ENCODE results near the gene ZNF764.
"Not testable (repeated sequence)": the region's sequence is repeated elsewhere in the genome, so short reads cannot be mapped to it uniquely, and the experiment has no call there.

Gene ZNF764

DNA sequence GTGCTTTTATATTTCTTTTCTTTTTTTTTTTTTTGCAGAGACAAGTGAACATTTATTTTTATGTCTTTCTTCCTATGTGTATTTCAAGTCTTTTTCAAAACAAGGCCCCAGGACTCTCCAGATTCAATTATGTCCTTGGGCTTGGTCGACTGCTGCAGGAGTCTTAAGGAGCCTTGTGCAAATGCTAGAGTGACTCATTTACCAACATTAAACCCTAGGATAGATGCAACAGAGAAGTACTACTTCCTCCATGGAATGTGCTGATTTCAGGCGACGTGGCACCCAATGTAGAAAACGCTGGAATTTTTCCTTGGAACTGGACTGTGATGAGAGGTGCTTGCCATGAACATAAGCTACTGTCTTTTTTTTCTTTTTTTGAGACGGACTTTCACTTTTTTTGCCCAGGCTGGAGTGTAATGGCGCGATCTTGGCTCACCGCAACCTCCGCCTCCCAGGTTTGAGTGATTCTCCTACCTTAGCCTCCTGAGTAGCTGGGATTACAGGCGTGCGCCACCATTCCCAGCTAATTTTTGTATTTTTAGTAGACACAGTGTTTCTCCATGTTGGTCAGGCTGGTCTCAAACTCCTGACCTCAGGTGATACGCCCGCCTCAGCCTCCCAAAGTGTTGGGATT lies 21.7 kb downstream of the ZNF764 start:
- H3K36me3 ChIP-seq (ENCODE audit: control insufficient read depth, insufficient read depth, low read length); H3K9ac ChIP-seq (ENCODE audit: low read length); H3K27me3 ChIP-seq (ENCODE audit: control insufficient read depth, insufficient read depth, low read length); H3K4me3 ChIP-seq (ENCODE audit: low read length); H3K4me1 ChIP-seq (ENCODE audit: control insufficient read depth, insufficient read depth, low read length); H3K27ac ChIP-seq (ENCODE audit: low read depth, low read length): not testable (repeated sequence)

DNA sequence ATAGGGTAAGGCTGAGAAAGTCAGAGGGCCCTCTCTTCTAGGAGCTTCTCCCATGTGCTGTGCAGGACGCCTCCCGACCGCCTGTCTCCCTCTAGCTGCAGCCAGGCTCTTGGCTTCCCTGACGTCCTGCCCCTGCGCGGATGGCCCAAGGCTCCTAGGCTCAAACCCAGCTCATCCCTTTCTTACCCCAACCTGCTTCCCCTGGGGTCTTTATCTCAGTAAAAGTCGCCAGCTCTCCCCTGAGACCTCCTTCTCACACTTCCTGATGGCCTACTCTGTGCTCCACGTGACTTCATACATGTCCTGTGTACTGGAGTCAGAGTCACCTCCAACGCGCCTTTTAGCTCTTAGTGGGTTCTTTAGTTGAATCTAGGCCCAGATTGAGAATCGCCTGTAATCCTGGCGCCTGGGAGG lies 22.4 kb downstream of the ZNF764 start:
- Histone ChIP-seq H3K4me3 (ENCODE audit: low read length) (peak overlapping the region; percentile 80), H3K4me1 (ENCODE audit: control insufficient read depth, insufficient read depth, low read length) (peaks cover 4% of the 10 kb centered on the region), H3K27me3 (ENCODE audit: control insufficient read depth, insufficient read depth, low read length) (no peaks in the 10 kb centered on the region), H3K27ac (ENCODE audit: low read depth, low read length) (peak overlapping the region; percentile 92), H3K36me3 (ENCODE audit: control insufficient read depth, insufficient read depth, low read length) (peaks cover 1% of the 10 kb centered on the region), H3K9ac (ENCODE audit: low read length) (no peak overlapping the region)

DNA sequence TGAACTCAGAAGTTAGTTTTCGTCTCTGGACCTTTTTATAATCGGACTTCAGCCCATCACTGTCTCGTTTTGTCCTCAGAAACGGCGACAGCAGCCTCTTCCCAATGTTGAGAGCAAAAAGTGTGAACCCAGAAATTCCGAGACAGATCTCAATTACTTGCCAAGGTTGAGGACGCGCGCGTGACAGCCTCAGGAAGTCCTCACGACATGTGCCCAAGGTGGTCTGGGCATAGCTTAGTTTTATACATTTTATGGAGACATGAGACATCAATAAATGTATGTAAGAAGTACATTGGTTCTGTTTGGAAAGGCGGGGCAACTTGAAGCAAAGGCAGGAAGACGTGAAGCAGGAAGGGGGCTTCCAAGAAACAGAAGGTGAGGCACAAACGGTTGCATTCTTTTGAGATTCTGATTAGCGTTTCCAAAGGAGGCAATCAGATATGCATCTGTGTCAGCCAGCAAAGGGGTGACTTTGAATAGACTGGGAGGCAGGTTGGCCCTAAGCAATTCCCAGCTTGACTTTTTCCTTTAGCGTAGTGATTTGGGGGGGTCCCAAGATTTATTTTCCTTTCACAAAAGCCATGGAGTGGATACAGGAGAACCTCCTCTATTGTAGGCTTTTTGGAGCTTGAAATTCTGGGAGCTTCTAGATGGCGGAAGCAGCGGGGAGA lies 22.9 kb downstream of the ZNF764 start:
- Histone ChIP-seq H3K9ac (ENCODE audit: low read length) (peak overlapping the region; percentile 69), H3K36me3 (ENCODE audit: control insufficient read depth, insufficient read depth, low read length) (peaks cover 4% of the 10 kb centered on the region), H3K27ac (ENCODE audit: low read depth, low read length) (peak overlapping the region; percentile 92), H3K27me3 (ENCODE audit: control insufficient read depth, insufficient read depth, low read length) (no peaks in the 10 kb centered on the region), H3K4me1 (ENCODE audit: control insufficient read depth, insufficient read depth, low read length) (peaks cover 4% of the 10 kb centered on the region), H3K4me3 (ENCODE audit: low read length) (peak overlapping the region; percentile 80)

DNA sequence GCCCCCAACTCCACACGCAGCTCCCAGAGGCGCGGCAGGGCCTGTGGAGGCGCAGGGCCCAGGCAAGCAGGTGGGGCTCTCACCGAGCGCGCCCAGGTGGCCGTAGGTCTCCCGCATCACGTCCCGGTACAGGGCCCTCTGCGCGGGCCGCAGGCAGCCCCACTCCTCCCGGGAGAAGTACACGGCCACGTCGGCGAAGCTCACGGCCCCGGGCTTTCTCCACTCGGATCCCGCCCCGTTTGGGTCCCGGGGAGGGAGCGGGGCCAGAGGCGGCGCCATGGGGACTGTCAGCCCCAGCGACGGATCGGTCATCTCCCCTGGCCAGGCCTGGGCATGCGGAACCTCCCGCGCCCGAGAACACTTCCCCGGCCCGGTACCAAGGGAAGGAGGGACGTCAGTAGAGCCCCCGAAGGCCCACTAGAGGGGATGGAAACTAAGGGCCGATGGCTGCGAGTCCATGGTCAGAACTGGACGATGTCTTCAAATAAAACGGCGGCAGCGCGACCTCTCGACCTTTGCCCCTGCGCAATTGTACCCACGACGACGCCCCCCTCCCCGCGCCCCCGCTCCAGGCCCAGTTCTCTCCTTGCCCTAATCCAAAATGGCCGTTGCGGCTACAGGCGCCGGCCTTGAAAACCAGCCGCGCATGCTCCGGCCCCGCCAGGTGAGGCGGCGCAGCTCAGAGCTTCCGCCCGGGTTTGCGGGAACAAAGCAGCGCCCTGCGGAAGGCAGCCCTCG lies 23.6 kb downstream of the ZNF764 start, which contains the start of gene ZNF747:
ZNF747 (minus strand) TSS at position 491 of the 738 bp plus-strand sequence; CDS start at position 312, 179 bp downstream.
- Histone ChIP-seq H3K27ac (ENCODE audit: low read depth, low read length) (peak within 1 kb of the TSS; percentile 92), H3K4me3 (ENCODE audit: low read length) (peak within 1 kb of the TSS; percentile 80), H3K9ac (ENCODE audit: low read length) (peak within 1 kb of the TSS; percentile 92), H3K4me1 (ENCODE audit: control insufficient read depth, insufficient read depth, low read length) (peaks cover 4% of the 10 kb centered on the region), H3K27me3 (ENCODE audit: control insufficient read depth, insufficient read depth, low read length) (no peaks in the 10 kb centered on the region), H3K36me3 (ENCODE audit: control insufficient read depth, insufficient read depth, low read length) (peaks cover 4% of the 10 kb centered on the region)

DNA sequence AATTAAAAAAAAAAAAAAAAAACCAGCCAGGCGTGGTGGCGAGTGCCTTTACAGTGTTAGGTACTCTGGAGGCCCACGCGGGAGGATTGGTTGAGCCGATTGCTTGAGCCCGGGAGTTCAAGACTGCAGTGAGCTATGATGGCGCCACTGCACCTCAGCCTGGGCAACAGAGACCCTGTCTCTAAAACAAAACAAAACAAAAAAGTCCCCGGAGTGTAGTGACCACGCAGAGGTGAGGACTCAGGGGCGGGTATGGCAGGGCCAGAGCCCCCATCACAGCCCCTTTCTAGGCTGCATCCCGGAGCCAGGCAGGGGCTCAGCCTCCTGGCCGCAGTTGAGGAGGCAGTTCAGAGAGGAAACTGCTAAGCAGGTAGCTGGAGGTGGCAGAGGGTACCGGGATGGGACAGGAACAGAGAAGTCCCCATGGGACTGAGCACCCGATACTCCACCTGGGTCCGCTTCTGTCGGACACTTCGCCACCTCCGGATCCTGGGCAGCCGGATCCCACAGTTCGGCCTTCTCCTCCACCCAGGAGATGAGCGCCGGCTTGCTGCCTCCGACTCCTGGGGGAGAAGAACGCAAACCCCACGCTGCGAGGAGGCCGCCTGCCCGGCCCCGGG lies 24.3 kb downstream of the ZNF764 start:
- Histone ChIP-seq H3K27me3 (ENCODE audit: control insufficient read depth, insufficient read depth, low read length) (no peaks in the 10 kb centered on the region), H3K9ac (ENCODE audit: low read length) (peak overlapping the region; percentile 92), H3K27ac (ENCODE audit: low read depth, low read length) (peak overlapping the region; percentile 92), H3K4me3 (ENCODE audit: low read length) (peak overlapping the region; percentile 80), H3K4me1 (ENCODE audit: control insufficient read depth, insufficient read depth, low read length) (peaks cover 4% of the 10 kb centered on the region), H3K36me3 (ENCODE audit: control insufficient read depth, insufficient read depth, low read length) (peaks cover 4% of the 10 kb centered on the region)

DNA sequence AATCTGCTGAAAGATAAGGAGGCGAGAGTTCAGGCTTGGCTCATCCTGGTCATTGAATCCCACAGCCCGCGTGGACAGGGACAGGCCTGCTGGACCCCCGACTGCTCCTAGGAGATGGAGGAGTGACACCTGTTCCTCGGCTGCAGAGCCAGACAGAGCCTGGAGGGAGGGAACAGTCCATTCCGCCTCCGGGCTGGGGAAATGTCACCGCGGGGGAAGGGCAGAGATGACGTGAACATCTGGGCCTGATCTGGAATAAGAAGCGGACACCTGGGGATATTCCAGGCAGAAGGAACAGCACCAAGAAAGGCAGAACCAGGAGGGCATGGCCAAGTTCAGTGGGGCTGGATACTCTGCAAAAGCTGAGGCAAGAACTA lies 25.0 kb downstream of the ZNF764 start:
- Histone ChIP-seq H3K4me1 (ENCODE audit: control insufficient read depth, insufficient read depth, low read length) (peaks cover 4% of the 10 kb centered on the region), H3K27ac (ENCODE audit: low read depth, low read length) (no peak overlapping the region), H3K27me3 (ENCODE audit: control insufficient read depth, insufficient read depth, low read length) (no peaks in the 10 kb centered on the region), H3K4me3 (ENCODE audit: low read length) (peak overlapping the region; percentile 80), H3K9ac (ENCODE audit: low read length) (no peak overlapping the region), H3K36me3 (ENCODE audit: control insufficient read depth, insufficient read depth, low read length) (peaks cover 4% of the 10 kb centered on the region)

DNA sequence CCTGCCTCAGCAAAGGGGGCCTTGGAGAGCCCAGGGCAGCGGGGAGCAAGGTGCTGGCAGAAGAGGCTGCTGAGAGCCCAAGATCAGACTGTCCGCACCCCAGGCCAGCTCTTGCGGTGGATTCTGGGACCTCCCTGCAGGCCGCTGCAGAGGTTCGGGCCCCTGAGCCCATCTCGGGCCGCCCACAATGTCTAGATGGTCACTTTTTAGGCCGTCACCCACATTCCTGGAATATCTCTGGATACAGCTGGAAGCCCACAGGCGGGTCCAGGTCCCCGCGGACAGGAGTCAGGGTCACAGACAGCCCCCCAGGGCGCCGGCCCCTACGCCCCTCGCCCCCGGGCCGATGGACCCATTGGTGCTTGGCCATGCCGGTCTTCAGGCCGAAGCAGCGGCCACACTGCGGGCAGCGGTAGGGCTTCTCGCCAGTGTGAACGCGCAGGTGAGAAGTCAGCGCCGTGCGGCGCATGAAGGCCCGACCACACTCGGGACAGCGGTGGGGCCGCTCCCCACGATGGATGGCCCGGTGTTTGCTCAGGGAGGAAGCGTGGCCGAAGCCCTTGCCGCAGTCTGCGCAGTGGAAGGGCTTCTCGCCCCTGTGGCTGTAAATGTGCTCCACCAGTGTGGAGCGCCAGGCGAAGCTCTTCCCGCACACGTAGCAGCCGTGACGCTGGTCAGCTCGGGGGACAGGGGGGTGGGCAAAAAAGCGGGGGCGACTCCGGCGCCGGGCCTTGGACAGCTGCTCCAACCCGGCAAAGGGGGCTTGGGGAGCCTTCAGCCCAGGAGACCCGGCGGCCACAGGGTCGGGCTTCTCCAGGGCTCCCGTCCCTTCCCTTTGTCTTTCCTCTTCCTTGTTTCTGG lies 25.7 kb downstream of the ZNF764 start:
- H3K27me3 ChIP-seq (ENCODE audit: control insufficient read depth, insufficient read depth, low read length): no peaks in the 10 kb centered on the region
- no peak overlapping the region for H3K27ac ChIP-seq (ENCODE audit: low read depth, low read length)
- H3K4me3 ChIP-seq (ENCODE audit: low read length): no peak overlapping the region
- H3K36me3 ChIP-seq (ENCODE audit: control insufficient read depth, insufficient read depth, low read length): peaks cover 4% of the 10 kb centered on the region
- H3K9ac ChIP-seq (ENCODE audit: low read length): no peak overlapping the region
- peaks cover 9% of the 10 kb centered on the region for H3K4me1 ChIP-seq (ENCODE audit: control insufficient read depth, insufficient read depth, low read length)

DNA sequence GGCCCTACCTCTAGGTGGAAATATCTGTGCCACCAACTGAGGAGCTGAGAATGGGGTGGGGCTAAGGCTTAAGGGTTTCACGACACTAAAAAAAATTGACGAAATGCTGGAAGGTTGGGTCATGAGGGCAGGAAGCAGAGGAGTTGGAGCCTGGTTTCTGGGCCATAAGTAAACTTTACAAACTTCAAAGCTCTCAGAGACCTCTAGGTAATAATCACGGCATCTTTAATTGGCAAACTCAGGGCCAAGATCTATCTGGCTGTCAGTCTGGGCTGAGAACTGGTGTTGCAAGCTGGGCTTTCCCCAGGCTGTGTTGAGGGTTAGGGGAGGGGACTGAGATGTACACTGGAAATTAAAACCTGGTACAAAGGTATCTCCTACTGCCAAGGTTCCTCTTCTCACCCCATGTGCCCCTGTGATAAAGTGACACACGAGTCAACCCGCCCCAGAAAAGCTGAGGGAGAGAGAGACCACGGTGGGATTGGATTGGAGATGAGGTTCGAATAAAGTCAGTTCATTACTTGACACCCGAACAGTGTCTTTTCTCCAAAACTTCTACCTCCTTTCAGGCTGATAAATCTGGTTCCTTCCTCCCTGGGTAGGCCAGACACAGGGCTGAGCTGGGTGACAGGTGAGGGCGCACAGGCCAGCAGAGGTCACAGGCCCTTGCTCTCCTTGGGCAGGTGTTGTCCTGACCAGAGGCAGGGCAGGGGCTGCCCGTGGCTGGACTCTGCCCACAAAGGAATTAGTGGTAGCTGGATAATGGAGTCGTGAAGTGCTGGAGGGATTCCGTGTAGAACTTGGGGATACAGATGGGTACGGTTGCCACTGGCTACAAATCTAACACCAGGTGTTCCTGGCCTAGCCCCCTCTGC lies 27.8 kb downstream of the ZNF764 start:
- Histone ChIP-seq H3K27me3 (ENCODE audit: control insufficient read depth, insufficient read depth, low read length) (no peaks in the 10 kb centered on the region), H3K36me3 (ENCODE audit: control insufficient read depth, insufficient read depth, low read length) (peaks cover 4% of the 10 kb centered on the region), H3K4me3 (ENCODE audit: low read length) (no peak overlapping the region), H3K4me1 (ENCODE audit: control insufficient read depth, insufficient read depth, low read length) (peaks cover 14% of the 10 kb centered on the region), H3K27ac (ENCODE audit: low read depth, low read length) (no peak overlapping the region), H3K9ac (ENCODE audit: low read length) (no peak overlapping the region)

DNA sequence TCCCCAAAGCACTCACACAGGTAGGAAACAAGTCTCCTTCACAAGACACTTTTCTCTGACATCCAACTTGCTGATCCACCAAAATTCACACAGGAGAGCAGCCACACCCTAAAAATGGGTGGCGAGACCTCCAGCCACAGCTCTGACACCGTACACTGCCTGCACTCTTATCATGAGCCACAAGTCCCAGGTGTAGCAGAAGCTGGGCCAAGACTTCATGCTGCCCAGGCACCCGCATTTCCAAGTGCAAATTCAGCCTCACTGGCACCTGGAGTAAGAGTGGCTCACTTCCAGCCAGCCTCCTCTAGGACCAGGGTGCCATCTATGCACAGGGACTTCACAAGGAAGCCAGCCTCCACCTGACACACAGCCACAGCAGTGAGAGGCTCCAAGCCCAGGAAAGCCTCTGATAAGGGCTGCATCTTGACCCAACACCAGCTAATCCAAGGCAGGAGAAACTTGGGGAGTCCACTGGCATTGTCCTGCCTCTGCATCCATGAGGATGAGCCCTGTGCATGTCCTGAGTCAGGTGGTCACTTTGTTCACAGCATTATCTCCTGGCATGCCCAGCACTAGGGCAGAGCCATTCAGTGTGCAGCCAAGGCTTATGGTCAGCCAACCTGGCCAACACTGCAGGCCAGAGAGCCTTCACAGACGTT lies 29.2 kb downstream of the ZNF764 start:
- Histone ChIP-seq H3K27ac (ENCODE audit: low read depth, low read length) (no peak overlapping the region), H3K36me3 (ENCODE audit: control insufficient read depth, insufficient read depth, low read length) (peaks cover 4% of the 10 kb centered on the region), H3K4me1 (ENCODE audit: control insufficient read depth, insufficient read depth, low read length) (peaks cover 13% of the 10 kb centered on the region)

DNA sequence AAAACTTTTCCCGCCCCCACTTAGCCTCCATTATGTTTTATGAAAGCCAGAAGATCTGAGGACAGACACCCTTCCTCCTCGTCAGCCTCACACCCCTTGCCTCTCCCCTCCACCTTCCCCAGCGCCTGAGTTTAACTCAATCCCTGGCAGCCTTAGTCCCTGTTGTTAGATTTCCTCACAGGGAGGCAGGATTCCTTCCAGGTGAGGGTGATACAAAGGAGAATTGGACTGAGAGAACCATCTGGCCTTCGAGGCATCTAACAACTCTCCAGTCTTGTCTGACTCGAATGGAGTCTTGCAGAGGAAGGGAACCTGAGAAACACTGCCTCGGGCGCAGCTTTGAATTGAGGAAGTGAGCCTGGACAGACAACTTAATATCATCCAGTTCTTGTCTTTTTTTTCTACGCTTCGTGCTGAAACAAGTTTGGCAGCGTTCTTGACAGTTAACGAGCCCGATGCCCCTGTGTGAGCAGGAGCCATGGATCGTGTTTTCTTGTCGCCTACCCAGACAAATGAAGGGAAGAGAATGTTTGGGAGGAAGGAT lies 30.5 kb downstream of the ZNF764 start:
- Histone ChIP-seq H3K4me3 (ENCODE audit: low read length) (peak overlapping the region; percentile 49), H3K36me3 (ENCODE audit: control insufficient read depth, insufficient read depth, low read length) (peaks cover 4% of the 10 kb centered on the region), H3K9ac (ENCODE audit: low read length) (peak overlapping the region; percentile 84), H3K4me1 (ENCODE audit: control insufficient read depth, insufficient read depth, low read length) (peaks cover 10% of the 10 kb centered on the region), H3K27ac (ENCODE audit: low read depth, low read length) (peak overlapping the region; percentile 84), H3K27me3 (ENCODE audit: control insufficient read depth, insufficient read depth, low read length) (no peaks in the 10 kb centered on the region)

More for the DNA sequence above, 29.2 kb downstream of the ZNF764 start:
- H3K9ac ChIP-seq (ENCODE audit: low read length): no peak overlapping the region
- H3K4me3 ChIP-seq (ENCODE audit: low read length): no peak overlapping the region
- no peaks in the 10 kb centered on the region for H3K27me3 ChIP-seq (ENCODE audit: control insufficient read depth, insufficient read depth, low read length)

Measured in rectal smooth muscle tissue (tissue), 1 donor.